ENCODE measurements around the gene CASP14. TPM values are rescaled to one million over a fixed set of nuclear protein-coding genes. Genes with fewer than 3 reads are reported as not detected.
A peak's percentile ranks its signal among the peaks of the same experiment; 100 is the strongest.

CASP14 gene
- total RNA-seq, 2 donors from 2014 or later: not detected

DNA sequence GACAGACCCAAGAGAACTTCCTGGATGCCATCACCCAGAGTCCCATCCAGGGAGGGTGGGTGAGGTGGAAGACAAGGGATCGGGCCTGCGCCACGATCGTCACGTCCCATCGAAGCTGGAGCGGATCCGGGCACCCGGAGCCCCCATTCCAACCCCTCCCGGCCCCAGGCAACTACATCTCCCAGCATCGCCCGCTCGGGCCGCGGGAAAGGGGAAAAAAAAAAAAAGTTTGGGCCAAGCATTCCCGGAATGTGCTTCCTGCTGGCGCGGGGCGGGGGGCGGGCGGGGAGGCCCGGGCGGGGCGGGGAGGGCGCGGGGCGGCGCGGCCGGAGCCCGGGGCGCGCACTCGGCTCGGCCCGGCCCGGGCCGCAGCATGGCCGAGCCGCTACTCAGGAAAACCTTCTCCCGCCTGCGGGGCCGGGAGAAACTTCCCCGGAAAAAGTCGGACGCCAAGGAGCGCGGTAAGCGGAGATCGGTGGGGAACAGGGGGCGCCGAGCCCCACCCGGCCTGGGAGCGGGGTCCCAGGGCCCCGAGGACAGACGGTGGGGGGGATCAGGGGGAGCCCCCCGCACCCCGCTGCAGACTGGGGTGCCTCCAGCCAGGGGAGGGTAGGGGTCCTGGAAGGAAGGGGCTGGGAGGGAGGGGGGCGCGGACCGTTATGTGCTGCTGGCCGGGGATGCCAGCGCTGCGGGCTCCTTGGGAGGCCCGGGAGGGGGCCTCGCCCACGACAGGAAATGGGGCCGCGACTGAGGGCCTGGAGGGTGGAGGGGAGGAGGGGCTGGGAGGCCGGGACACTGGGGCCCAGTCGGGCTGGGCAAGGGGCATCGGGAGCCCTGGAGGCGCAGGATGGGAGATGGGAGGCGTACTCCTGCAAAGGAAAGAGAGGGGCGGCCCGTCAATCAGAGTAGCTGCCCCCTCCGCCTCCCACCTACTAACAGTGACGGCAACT is 58.1 kb downstream of the CASP14 start, which contains the start of gene SYDE1:
Gene SYDE1 (plus strand): TSS at position 341 of the 950 bp plus-strand sequence. CDS start 33 bp downstream, at position 374.
- DNase-seq: peak; percentile 68
- ATAC-seq: peak; percentile 78 to 87
- intact Hi-C loops (cut with DNase I): loop anchor here in 1 of 2 donors (5.0 kb wide), 1 partner anchor 145 kb away; no protein-coding TSS in a partner anchor

Other genes starting within 250 kb of the CASP14 start
- gene OR7A5, start 214.3 kb upstream of the CASP14 start, total RNA-seq: not detected
- not detected for gene OR7C1, start 214.3 kb upstream of the CASP14 start, total RNA-seq
- gene OR7A10, start 200.6 kb upstream of the CASP14 start, total RNA-seq: not detected
- gene OR7A17, start 163.3 kb upstream of the CASP14 start, total RNA-seq: not detected
- not detected for gene OR7C2, start 108.0 kb upstream of the CASP14 start, total RNA-seq
- gene SLC1A6, start 69.6 kb upstream of the CASP14 start, total RNA-seq: not detected
- not detected for gene OR1I1, start 32.7 kb downstream of the CASP14 start, total RNA-seq
- 10 to 100 TPM; 16.7 to 22.1 TPM for gene SYDE1, start 57.9 kb downstream of the CASP14 start, total RNA-seq
- 10 to 100 TPM; 34.4 to 35.4 TPM for gene NOTCH3, start 151.5 kb downstream of the CASP14 start, total RNA-seq
- under 1 TPM in 1 of 2 donors, not detected in 1; 0.21 TPM for gene EPHX3, start 183.0 kb downstream of the CASP14 start, total RNA-seq

Measured in left cardiac atrium (tissue), 4 donors.